ENCODE results near the gene CTNNA1.

GRCh38 chr5:138948471-138949222, 195.4 kb downstream of the CTNNA1 start:
- TF ChIP-seq POLR2AphosphoS5 (IDR thresholded peaks at IDR 0.05; ENCODE audit: low read depth, low read length): no peak
- TF ChIP-seq POLR2A (IDR thresholded peaks at IDR 0.05; ENCODE audit: low read depth, low read length): no peak
- no peak for TF ChIP-seq TAF1 (IDR thresholded peaks at IDR 0.05; ENCODE audit: borderline replicate concordance, low read depth, low read length)

Data from GM12892 (cell line).